HG02759 (cell line): ENCODE measurements around the gene PPP1R3C.

Experiments
- ATAC-seq: cut with Tn5 transposase; IDR thresholded peaks from one replicate; pipeline ENCODE4 v1.9.1; 2021; ENCODE audit warnings: mild to moderate bottlenecking, moderate library complexity; ENCODE audit not compliant: unreplicated experiment

The PPP1R3C gene

DNA sequence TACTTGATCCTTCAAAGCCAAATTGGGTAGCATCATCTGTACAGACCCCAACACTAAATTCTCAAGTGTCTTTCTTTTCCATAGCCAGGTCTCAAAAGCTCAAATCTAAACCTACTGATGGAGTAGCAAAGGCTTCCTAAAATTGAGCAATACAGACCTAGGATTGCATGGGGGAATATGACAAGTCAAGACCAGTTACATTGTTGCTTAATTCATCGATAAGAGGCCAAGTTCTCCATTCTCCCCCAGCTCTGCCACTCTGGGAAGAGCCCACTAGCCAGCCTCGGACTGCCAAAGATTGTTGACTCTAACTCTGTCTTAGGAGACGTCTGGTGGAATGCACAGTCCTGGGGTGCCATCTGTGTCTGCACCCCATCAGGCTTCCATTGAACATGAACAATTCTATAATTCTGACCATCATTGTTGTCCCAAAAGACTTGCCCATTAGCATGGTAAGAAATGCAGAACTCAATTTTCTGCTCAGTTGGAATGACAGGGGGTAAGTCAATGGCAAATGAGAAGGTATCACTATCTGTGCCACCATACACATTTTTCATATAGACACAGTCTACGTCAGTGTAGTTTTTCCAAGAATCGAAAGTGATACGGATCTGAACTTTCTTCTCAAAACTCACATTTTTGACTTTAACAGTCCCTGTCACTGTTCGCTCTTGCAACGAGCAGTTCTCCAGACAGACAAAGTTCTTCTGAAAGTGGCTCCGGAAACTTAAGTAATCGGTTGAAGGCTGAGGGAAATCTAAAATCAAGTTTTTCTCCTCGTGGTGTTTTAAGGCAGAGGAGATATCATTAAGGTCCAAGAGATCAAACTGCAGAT lies 2.9 kb downstream of the PPP1R3C start:
- ATAC-seq = no peak

- no peak for ATAC-seq
These were observed 4.5 kb downstream of the PPP1R3C start for GRCh38 chr10:91628383-91628782.

- ATAC-seq = no peak
These were observed 5.3 kb downstream of the PPP1R3C start for GRCh38 chr10:91627344-91628102.

DNA sequence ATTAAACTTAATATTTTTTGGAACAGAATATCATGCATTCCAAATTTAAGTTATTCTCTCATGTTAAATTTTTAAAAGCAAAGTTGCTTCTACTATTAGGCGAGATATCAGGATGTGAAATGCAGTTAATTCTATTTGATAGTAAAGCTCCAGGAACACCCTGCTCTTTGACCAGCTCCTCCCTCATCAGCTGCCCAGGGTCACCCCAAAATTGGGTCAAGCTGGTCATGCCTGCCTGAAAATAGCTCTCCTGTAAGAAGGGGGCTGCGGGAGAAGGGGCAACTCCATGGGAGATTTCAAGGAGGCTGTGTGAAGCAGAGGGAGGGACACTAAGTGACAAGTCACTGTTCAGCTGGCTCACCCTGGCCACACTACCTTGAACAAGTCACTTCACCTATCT lies 5.9 kb downstream of the PPP1R3C start:
- no peak for ATAC-seq

DNA sequence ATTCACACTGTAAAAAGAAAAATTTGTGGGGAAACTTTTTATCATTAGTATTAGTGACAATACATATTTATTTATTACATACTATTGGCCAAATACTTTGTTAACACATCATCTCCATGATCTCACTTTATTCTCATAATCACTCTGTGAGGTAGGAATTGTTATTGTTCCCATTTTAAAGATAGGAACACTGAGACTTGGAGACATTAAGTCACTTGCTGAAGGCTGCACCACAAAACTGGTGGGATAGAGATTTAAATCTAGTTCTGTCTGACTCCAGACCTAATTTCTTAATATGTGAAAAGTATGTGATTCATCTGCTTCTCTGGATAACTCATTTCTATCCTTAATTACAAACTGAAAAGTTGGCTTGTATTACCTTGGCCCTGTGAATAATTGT lies 8.2 kb downstream of the PPP1R3C start:
- ATAC-seq = no peak

DNA sequence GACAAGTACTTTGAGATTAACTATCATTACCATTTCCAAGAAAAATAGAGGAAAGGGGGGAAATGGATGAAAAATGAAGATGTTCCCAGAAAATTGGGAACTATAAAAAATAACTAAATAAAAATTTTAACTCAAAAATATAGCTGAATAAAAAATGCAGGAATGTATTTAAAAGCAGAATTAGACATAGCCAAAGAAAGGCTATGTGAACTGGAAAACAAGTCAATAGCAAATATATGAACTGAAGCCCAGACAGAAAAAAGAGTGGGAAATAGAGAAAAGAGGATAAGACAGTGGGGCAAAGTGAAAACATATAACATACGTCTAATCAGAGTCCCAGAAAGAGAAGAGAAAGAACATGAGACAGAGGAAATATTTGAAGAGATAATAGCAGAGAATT lies 10.3 kb downstream of the PPP1R3C start:
- no peak for ATAC-seq

- ATAC-seq = no peak
These were observed 11.3 kb downstream of the PPP1R3C start for GRCh38 chr10:91621483-91622113.

- ATAC-seq = no peak
These were observed 15.7 kb downstream of the PPP1R3C start for GRCh38 chr10:91617072-91617609.

DNA sequence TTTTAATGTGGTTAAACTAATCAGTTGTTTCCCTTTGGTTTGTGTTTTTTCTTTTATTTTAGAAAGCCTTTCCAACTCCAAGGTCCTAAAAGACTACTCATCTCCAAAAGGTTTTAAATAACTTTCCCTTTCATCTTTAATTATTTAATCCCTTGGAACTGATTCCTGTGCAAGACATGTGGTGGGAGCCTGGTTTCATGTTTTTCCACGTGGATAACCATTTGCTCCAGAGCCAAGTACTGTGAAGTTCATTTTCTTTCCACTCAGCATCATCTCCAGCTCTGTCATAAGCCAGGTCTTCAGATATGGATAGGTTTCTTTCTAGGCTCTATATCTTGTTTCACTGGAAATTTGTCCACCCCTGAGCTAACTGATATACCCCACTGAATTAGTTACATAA lies 16.7 kb downstream of the PPP1R3C start:
- ATAC-seq = no peak

DNA sequence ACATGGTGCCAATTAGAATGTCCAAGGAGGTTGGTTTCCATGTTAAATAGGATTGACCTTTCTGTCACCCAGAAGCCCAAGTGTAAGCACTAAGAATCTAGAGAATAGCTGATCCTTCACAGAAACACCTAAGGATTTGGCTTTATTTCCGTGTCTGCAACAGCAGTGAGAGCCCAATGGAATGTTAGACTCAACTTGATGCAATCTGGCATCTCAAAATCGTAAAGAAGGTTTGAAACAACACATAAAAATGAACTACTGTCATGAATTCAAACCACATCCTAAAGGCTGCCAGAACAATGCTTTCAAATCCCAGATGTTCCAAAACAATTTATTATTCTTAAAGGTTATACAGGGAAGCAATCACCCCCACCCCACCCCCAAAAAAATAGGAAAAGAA lies 18.6 kb downstream of the PPP1R3C start:
- no peak for ATAC-seq

DNA sequence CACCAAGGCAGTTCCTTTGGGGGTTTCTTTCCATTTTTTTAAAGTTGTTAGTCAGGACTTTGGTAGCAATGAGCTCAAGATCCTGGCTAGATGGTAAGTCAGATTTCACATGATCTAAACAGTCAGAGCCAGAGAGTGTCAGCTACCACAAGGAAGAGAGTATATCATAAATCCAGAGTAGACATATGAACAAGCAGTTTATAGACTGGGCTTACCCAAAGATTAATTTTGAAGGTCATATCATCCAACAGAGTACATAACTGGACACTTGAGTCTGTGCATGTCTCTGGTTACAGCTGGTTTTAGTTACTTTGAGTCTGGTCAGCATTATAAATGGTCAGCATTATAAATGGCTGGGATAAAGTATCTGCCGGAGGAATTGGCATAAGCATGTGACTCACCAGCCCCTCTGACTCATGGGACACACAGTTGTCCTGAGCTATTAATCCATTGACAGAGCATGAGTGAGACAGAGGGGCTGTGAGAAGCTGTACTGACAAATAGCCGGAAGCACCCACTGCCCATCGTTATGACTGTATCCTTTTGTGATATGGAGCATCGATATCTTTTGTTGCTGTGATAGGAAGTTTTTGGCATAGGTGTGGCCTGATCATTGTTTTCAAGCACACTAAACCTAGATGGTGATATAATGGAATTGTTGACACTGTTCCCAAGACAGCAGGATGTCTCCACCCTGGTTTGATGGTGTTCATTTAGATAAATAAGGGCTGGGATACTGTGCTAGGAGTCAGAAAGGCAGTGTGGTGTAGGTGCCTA lies 19.3 kb downstream of the PPP1R3C start:
- no peak for ATAC-seq

DNA sequence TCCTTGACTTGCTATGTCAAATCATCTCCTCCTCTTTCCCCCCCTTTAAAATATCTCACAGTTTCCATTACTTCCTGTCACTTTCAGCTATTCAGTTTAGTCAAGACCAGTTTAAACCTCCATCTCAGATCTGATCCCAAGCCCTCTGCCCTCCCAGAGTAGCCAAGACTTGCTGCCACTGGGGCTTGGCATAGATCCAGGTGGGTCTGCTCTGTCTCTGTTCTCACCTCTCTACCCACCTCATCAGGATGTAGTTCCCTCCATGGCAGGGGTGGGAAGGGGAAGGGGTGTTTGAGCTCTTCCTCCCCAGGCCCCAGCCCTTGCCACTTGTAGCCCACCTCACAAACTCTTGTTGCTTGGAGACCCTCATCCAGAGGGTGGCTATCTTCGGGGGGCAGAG lies 22.0 kb downstream of the PPP1R3C start:
- no peak for ATAC-seq

DNA sequence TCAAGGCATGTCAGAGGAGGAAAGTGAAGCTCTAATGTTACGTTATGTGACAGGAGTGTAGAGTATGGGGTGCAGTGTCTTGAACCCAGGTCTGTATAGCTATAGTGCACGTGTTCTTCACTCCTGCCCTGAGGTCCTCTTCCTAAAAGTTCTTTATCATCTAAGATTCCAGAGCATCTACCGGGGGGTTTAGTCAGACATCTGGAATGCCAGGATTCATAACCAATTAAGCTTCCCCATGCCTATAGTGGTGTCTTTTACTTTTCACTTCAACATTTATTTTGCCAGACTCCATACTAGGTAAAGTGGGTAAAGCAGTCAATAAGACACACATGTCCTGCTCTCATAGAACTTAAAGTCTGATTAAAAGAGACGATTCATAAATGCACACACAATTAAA lies 22.4 kb downstream of the PPP1R3C start:
- ATAC-seq = no peak

GRCh38 chr10:91607646-91608403 lies 25.0 kb downstream of the PPP1R3C start:
- no peak for ATAC-seq

DNA sequence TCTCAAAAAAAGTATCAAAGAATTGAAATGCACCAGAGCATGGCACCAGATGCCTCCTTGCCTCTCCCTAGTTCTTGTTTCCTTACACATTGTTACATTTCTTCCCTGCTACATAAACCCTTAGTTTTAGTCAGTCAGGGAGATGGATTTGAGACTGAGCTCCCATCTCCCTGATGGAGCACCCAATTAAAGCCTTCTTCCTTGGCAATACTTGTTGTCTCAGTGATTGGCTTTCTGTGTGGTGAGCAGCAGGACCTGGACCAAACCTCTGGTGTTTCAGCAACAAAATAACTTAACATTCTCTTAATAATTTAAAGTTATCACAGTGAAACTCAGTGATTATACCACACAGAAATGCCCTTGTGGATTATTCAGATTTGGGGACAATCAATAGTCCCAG lies 26.9 kb downstream of the PPP1R3C start:
- no peak for ATAC-seq

- no peak for ATAC-seq
These were observed 28.0 kb downstream of the PPP1R3C start for GRCh38 chr10:91604553-91605534.

- ATAC-seq = no peak
These were observed 28.9 kb downstream of the PPP1R3C start for GRCh38 chr10:91603931-91604331.

- ATAC-seq = no peak
These were observed 29.9 kb downstream of the PPP1R3C start for GRCh38 chr10:91602868-91603568.
